Measurements from ENCODE around the gene MMP7.
A peak's percentile ranks its signal among the peaks of the same experiment; 100 is the strongest.

MMP7 gene

DNA sequence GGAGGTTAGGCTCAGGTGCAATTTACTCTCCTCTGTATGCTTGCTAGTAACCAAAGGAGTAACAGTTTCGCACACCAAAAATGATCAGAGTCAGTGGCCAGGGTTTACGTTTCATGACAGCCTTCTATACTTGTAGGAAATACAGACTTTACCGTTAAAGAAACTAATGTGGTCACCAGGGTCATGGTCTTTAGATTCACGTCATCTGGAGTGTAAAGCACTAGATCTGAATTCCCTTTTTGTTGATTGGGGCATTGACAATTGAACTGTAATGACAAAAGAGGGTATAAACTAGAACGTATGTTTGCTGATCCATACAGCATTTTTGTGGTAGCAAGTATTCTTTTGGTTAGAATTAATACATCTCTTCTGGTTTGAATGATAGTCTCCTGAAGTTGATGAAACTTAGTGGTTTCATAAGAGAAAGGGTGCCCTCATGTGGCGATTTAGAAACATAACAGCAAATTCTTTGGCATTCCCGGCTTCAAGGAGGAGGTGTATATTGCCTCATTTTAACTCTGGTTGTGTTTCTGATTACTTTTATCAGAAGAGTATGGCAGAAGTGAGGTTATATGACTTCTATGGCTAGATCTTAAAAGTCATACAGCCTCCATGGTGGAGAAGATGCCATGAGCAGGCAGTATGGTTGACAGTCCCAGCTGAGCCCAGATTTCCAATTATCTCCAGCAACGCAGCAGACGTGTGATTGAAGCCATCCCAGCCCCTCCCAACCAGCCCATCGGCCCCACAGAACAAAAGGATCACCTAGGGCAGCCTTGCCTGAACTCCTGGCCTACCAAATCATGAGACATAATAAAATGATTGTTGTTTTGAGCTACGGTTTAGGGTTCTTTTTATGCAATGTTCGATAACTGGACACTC, 35.1 kb downstream of the MMP7 start:
- peak; percentile 10 to 14 for DNase-seq (ENCODE audit: low read depth in 2 of 2)

DNA sequence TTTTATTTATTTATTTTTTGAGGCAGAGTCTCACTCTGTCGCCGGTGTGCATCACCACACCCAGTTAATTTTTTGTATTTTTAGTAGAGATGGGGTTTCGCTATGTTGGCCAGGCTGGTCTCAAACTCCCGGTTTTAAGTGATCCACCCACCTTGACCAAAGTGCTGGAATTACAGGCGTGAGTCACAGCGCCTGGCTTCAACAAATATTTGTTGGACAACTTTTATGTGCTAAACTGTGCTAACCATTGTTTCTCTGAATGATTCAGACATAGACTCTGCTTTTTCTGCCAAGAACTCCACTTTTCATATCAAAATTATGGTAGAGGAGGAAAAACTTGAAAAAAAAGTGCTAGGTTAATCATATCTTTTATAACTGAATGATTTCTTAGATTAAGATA, 36.3 kb downstream of the MMP7 start:
- no peak for DNase-seq (ENCODE audit: low read depth in 2 of 2)

DNA sequence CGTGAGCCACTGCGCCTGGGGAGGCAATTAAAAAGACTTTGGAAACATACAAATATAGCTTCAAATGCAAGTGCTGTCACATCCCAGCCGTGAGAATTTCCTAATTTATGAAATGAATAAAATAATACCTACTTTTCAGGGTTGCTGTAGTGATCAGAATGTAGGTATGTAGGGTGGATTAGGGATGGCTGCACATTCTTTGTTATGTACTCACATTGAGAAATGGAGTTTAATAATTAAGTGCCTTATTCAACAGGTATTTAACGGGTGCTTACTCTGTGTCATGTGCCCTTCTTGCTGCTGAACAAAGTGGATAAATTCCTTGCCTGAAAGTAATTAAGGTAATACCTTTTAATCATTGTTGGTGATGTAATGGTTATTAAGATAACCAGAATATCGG, 37.0 kb downstream of the MMP7 start:
- DNase-seq (ENCODE audit: low read depth in 2 of 2), result no peak

DNA sequence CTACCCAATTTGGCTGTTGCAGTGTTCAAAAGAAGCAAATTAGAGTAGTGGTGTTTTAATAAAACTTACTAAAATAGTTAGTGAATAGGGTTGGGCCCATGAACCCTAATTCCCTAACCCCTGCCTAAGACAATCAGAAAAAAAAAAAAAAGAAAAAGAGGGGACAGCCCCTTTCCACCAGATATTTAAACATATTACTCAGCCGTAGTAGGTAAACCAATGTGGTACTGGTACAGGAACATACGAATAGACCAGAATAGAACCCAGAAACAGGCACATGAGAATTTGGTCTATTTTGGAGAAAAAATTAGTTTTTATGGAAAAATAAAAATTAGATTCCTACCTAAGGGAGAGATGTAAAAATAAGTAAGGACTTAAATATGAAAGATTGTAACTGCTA, 38.6 kb downstream of the MMP7 start:
- no peak for DNase-seq (ENCODE audit: low read depth in 2 of 2)

DNA sequence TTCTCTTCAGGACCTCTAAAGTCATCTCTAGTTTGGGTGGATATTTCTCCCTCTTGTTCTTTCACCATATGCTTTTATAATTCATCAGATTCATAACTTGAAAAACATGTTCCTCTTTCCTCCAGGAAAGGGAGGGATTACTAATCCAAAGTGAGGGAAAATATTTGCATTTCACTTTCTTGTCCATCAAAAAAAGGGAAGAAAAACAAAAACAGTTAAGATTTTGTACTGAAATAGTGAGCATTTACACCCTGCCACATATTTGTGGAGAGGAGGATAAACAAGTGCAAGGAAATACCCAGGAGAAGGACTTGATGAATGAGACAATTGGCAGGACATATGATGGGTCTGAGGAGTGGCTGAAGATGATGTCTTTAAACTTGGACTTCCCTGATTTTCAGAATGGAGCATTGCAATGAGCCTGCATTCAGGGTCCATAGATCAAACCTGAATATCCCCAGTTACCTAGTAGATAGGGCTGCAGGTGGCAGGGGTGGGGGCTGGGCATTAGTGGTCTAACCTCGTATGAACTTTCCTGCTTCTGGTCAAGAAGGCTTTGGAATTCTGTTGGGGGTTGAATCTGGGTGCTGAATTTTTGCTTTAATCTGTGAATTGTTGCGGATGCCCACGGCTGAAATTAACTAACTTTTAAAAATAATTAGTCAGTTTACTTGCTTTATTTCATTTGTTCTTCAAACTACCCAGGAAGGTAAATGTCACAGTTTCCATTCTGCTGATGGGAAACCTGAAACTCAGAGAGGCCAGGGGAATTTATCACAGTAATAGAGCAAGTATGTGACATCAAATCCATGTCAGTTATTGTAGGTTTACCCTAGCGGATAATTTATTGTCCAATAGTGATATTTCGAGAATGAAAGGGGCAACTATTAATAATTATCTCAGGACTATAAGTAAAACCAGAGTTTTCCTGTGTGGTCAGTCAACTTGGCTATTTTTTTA, 41.1 kb downstream of the MMP7 start:
- no peak for DNase-seq (ENCODE audit: low read depth in 2 of 2)

DNA sequence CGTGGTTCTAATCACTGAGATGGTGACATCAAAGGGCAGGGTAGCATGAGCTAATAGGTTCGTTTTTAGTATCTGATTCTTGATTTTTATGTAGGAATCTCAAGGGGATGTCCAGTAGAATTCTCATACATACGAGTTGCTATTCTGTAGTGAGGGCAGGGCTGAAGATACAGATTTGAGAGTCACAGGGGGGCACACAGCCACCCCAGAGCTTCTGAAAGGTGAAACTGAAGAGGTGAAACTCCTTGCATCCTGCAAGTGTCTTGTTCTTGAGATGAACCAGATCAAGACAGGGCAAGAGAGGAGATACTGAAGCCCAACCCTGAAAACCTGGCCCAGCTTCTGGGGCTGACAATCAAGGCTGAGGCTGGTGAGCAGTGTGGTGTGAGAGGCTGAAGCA, 42.3 kb downstream of the MMP7 start:
- no peak for DNase-seq (ENCODE audit: low read depth in 2 of 2)

DNA sequence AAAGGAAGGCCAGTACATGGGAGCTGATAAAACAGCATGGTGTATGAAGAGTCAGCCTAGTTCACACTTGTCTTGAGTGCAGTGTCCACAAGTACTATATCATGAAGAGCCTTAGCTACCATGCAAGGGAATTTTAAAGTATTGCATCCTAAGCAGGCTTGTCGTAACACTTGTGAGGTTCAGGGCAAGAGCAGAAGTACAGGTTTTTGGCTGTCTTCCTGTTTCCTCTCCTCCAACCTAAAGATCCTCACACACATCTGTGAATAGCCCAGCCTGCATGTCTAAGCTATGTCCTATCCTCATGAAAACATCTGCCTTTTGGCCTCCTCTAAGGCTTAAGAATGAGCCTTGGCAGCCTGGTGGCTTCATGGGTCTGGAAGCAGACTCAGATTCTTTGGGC, 43.3 kb downstream of the MMP7 start:
- DNase-seq (ENCODE audit: low read depth in 2 of 2), result no peak

DNA sequence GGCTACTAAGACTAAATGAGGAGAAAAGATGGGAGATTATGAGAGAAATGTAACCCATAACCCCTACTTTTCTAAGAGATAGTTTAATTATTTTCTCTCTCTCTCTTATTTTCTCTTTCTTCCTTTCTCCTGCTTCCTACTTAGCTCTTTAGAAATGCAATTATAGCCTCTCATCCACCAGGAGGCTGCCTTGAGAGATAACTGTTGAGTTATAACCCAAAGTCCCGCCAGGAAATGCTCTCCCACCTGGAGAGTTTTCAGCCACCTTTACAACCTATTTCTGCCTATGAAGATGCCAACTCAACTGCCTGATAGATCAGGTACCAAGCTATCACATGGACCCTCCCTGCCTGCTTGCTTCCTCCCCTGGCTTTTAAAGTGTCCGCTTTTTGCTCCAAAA, 44.0 kb downstream of the MMP7 start:
- DNase-seq (ENCODE audit: low read depth in 2 of 2), result no peak

DNA sequence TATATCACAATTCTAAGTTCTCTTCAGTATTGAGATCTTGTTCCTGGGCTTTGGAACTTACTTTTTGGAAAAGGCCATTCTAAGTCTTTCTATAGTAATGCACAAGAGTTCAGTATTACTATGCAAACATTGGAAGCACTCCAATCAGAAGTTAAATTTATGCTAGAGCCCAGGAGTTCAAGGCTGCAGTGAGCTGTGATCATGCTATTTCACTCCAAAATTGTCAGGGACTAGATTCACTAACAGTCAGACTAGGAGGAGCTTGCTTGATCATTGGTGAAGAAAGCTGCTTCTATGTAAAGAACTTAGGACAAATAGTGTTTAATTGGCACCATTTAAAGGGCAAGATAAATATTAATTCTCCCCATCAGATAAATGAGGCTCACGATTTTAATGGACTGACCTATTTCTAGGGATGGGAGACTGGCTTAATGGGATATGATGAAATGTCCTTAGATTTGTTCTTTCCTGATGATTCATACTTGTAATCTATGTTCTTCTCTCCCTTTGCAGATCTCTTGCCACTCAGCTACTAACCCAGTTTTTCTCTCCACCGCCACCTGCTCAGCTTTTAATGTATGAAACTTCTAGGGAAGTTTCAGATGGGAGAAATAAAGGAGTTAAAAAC, 45.3 kb downstream of the MMP7 start:
- no peak for DNase-seq (ENCODE audit: low read depth in 2 of 2)

DNA sequence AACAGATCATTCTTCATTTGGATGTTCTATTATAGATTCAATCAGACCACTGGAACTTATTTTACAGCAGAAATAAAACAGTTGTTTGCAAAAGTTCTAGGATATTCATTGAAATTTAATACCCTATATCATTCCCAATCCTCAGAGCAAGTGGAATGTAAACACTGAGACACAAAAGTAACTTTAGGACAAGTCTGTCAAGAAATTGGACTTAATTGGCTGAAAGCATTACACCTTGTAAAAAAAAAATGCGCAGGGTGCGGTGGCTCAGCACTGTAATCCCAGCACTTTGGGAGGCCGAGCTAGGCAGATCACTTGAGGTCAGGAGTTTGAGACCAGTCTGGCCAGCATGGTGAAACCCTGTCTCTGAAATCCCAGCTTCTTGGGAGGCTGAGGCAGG, 48.1 kb downstream of the MMP7 start:
- DNase-seq (ENCODE audit: low read depth in 2 of 2), result no peak

DNA sequence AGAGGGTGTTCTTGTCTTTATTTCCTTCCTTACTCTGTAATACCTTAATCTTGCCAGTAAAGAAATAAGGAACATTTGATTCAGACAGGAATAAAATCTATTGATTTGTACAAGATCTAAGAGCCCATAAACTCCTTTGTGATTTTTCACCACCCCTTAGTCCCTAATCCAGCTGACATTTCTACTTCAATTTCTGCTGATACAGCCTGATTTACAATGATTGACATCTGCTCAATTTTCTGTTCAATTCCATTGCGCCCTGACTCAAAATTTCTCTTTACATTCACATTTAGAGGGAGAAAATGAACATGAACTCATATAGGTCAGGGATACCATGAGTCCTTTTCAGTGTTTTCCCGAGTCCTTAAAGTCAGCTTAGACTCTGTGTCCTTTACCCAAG, 50.8 kb downstream of the MMP7 start:
- DNase-seq (ENCODE audit: low read depth in 2 of 2), result no peak

DNA sequence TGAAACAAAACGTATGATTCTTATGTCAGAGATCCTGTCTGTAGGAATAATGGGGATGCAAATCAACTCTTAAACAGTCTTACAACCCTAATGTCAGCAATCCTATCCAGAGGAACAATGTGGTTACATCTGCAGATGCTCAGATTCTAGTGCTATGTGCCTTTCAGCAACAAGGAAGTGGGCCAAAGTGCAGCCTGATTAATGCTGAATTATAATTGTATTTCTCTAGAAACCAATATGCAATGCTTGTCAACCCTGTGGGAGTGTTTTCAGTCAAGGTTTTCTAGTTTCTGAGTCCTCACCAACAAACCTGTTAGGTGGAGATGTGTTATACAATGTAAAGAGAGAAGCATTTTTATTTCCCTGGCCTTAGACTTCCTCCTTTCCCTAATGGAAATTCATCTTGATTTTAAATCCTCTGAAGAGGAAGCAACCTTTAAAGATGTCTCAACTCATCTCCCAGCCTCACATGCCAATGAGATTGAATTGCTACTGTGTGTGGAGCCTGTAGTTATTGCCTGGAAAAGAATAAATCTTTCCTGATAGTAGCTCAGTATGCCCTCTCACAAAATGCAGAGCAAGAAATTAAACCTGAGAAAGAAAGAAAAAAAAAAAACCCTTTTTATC, 51.8 kb downstream of the MMP7 start:
- no peak for DNase-seq (ENCODE audit: low read depth in 2 of 2)

DNA sequence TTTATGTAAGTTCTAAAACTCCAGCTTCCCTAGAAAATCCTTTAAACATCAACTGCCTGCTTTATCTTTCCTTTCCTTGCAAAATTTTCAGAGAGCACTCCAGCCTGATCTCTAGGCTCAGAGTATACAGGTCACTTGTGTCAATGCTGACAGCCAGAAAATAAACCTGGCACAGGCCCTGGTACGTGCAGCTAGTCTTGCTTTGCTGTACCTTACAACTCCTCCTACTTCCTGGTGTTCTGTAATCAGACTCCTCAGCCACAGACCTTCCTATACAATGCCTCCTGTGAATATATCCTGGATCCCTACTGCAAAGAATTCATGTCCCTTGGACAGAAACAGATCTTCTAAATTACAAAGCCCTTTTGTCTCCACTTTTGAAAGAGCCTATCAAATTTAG, 53.7 kb downstream of the MMP7 start:
- no peak for DNase-seq (ENCODE audit: low read depth in 2 of 2)

DNA sequence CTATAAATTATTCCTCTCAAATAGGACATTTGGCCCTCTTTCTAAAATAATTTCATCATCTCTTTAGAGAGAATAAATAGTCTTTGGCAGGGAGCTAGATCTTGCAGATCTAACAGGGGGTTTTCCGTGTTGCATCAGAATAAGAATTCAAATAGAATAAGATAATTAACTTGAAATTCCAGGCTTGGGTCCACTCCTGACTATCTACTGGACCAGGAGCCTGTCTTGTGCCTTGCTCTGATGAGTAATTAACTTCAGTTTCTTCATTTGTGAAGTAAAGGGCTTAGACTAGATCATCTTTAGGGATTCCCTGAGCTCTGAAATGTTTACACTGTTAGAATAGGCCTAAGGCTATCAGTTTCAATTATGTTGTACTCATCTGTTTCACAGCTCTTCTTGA, 54.5 kb downstream of the MMP7 start:
- no peak for DNase-seq (ENCODE audit: low read depth in 2 of 2)

DNA sequence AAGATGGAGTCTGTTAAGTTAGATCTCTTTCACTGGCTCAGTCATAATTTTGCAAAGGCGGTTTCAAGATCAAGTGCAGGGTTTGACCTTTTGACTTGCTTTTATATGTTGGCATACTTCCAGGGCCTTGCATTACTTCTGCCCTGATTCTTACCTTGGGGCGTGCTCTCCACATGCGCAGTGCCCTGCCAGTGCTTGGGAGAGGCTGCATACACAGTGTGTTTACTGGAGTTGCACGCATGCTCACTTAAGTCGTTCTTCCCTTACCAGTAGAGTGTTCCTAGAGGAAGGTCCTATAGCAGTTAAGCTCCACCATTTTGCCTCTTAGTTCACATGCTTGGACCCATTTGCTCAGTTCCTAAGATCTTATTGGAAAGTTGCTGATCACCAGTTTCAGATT, 57.0 kb downstream of the MMP7 start:
- DNase-seq (ENCODE audit: low read depth in 2 of 2), result no peak

DNA sequence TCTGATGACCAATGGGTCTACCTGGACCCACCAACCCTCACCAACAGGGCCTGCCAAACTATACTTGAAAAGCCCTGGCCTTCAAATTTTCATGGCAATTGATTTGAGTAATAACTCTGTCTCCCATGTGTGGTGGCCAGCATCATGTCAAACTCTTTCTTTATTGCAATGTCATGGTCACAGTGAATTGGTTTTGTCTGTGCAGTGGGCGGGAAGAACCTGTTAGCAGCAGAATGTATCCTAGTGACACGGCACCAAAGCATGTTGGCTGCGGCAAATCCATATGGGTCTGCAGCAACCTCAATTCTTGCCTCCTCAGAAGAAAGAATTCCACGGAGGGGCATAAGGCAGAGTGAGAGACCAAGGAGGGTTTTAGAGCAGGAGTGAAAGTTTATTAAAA, 58.4 kb downstream of the MMP7 start:
- no peak for DNase-seq (ENCODE audit: low read depth in 2 of 2)

DNA sequence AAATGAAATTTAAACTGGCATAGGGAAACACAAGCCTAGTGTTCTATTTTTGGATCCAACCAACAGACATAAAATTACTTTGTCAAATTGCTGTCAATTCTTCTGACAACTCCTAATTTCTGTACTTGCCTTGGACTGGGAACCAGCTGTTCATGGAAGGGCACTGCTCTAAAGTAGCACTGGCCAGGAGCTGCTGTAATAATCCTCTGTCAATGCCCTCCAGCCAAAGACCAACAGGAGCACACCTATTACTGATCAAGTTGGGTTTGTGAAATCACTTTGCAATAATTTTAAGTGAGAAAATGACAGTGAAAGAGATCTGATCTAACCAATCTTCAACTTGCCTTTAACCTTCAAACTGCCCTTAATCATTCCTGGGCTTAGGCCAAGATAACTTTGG, 59.1 kb downstream of the MMP7 start:
- no peak for DNase-seq (ENCODE audit: low read depth in 2 of 2)

All from stimulated activated CD8-positive, alpha-beta memory T cell treated with anti-CD3 and anti-CD28 coated beads, Interleukin-2, amount 100 ng/mL, for 1 hour (primary cell).